HS-27A (cell line): Measurements from ENCODE around the gene TMEM33.
A peak's percentile ranks its signal among the peaks of the same experiment; 100 is the strongest.

Experiments used
- DNase-seq: peaks from one replicate; pipeline ENCODE4 v3.0.0-alpha.2; 2012; ENCODE audit warnings: low read depth, missing footprints

The TMEM33 gene

DNA sequence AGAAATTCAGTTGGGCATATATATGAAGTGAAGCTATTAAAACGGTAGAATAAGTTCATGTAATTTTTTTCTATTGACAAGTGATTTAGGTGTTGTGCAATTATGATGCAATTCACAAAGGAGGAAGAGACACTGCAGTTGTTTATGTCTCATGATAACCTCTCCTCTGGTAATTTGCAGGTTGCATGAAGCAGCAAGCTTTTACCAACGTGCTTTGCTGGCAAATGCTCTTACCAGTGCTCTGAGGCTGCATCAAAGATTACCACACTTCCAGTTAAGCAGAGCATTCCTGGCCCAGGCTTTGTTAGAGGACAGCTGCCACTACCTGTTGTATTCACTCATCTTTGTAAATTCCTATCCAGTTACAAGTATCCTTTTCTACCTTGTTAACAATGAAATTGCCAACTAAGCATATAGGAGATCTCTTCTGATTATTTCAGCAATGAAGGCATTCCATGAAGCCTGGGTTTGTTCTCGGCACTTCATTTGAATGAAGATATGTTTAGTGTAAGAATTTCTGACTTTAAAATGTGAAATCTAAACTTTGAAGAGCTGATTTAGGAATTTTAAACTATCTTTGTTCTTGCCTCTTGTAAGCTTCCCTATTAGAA is 3.9 kb downstream of the TMEM33 start:
- no peak for DNase-seq

DNA sequence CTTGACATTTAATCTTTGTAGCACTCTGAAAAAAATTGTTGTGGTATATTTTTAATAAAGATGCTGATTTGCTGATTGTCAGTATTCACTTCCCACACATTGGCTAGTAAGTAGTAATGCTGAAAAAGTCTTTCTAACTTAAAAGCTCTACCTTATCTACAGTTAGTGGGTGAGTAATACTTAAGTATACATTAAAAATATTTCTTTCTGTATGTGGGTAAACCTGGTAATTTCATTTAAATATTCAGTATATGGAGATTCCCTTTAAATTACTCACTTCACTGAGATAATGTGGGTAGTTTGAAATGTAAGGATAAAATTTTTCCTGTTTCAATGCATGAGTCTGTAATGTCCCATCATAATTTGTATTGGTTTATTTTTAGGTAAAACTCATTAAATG is 5.6 kb downstream of the TMEM33 start:
- no peak for DNase-seq

DNA sequence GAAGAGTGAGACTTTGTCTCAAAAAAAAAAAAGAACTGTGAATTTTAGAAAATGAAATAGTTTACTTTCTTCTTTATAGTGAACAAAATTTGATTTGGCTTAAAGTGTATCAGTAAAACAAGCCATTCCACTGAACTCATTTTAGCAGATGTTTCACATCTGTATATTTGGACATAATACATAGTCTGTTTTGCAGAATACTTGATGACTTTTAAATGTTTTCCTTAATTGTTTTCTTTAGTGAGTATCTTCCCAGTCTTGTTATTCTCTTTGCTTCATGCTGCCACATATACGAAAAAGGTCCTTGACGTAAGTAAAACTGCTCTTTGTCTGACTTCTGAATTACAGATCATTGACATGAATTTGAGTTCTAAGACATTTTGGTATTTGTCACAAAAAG is 8.3 kb downstream of the TMEM33 start:
- no peak for DNase-seq

DNA sequence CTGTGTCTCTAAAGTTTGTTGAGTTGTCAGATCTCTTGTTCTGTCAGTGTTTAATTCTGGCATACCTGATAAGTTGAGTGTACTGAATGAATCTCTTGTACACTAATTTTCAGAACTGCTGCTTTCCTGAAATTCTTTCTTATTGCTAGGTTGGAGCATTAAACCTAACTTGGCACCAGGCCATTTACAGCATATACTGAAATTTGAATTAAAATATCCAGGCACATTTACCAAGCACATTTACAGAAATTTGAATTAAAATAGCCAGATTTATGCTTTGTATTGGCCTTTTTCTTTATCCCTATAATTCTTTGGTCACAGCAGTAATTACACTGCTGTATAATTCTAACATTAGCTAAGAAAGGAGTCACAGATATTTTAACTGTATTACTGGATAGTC is 8.9 kb downstream of the TMEM33 start:
- DNase-seq = no peak

DNA sequence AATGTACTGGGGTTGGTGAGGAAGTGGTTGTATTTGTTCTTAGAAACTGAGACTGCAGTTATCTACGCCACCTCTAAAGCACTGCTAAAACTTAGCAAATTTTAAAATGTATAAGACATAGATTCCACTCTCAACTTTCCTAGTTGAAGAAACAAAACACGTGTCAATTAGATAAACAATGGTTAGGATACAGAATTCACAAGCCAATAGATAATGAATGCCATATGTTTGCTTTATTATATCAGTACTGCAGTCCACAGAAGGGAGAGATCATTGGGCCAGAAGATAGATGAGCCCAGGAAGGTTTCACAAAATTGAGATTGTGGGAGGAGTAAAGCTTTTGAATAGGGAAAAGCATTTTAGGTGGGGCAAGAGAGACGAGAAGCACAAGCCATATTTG is 14.3 kb downstream of the TMEM33 start:
- DNase-seq = no peak

DNA sequence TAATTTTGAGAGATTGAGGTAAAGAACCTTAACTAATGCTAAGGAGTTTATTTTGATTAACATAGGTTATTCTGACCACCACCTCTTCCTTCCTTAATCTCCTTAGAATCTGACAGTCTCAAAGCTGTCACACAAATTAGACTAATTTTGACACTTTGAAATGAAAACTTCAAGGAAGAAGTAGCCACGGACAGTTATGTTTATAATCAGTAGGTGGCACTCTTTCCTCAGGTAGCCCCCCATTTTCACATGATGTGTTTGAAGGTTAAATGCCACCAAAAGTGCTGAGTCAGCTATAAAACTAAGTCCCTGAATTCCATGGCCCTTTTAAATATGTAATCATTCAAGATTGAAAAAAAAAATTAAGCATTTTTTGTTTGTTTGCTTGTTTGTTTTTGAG is 22.4 kb downstream of the TMEM33 start:
- DNase-seq = no peak

DNA sequence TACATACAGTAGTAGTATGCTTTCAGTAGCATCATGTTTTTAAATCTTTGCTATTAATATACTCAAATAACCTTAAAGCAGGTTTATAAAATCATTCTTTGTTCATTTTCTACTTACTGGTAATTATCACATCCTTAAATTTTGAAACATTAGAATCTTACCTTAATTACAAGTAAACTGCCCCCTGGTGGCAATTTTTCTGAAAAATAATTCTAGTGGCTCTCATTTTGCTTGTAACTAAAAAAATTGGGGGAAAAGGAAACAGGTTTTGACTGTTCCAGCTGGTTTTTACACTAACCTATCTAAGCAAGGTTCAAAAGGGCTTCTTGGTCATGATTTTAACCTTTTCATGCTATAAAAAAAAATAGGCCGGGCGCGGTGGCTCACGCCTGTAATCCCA is 27.9 kb downstream of the TMEM33 start:
- no peak for DNase-seq

DNA sequence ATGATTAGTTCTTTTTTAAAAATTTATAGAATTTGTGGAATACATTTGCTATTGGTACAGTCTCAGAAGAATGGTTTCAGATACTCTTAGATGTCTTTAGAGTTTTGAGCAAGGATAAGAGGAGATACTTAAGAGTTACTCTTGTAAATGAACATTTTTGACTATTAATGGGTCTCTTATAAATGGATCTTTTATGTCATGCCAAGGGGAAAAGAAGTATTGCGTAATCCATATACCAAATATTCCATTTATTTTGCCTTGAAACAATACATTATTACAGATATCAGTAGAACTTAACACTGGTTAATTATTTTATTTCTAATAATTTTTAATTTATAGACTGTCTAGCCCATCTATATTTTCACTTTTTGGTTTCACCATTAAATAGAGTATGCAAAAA is 29.2 kb downstream of the TMEM33 start:
- no peak for DNase-seq

DNA sequence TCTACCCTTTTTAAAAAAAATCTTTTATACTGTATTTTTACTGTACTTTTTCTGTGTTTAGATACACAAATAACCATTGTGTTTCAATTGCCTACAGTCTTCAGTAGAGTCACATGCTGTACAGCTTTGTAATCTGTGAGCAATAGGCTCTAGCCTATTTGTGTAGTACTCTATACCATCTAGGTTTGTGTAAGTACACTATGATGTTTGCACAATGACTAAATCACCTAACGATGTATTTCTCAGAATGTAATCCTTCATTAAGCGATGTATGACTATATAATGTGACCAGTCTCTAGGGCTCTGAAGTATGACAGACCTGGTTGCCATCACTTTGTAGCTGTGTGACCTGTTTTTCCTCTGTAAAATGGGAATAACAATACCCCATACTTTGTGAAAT is 32.2 kb downstream of the TMEM33 start:
- DNase-seq = no peak

DNA sequence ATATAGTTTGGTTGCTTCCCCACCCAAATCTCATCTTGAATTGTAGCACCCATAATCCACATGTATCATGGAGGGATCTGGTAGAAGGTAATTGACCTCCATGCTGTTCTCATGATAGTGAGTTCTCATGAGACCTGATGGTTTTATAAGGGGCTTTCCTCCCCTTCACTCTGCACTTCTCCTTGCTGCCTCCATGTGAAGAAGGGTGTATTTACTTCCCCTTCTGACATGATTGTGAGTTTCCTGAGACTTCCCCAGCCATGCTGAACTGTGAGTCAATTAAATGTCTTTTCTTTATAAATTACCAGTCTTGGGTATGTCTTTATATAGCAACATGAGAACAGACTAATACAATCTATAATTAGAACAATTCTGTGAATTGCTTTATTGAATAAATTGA is 34.4 kb downstream of the TMEM33 start:
- DNase-seq = no peak

DNA sequence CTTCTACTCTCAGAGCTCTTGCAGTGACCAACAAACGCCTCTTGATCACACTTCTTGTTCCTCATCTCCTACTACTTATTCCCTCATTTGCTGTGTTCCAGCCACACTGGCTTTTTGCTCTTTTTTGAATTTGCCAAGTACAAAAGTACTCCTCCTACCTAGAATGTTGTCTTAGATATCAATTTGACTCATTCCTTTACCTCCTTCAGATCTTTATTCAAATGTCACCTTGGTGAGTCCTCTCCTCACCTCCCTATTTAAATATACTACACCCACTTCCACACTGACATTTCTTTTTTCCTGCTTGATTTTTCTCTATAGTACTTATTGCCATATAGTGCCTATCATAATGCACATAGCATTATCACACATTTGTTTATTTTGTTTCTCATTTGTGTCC is 40.1 kb downstream of the TMEM33 start:
- no peak for DNase-seq

DNA sequence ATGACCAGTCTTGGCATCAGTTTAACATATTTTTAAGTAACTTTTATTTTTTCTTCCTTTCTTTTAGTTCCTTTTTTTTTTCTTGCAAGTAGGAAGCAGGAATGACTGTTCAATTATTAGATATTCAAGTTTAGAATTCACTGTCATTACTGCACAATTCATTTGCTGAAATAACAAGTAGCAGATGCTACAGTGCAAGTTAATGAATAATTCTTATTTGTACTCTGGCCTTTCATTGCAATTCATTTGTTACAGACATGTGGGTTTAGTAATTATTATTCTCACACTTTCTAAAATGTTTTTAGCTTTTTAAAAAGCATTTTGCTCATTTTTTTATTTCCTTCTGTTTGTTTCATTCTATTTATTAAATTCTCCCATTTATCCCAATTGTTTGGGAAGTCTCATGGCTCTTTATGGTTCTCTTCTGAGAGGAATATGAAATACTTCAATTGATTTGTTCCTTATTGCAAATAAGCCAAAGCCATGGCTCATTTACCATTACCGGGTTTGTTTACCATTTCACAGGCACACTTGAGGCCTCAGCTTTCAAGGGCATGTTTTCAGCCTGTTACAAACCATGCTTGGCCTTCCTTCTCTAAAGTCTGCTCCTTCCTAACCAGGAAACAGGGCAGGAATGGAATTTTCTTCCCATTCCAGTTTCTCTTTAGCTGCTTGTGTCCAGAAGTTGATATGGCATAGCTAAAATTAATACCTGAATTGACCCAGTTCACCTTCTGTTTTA is 41.7 kb downstream of the TMEM33 start:
- DNase-seq = no peak

DNA sequence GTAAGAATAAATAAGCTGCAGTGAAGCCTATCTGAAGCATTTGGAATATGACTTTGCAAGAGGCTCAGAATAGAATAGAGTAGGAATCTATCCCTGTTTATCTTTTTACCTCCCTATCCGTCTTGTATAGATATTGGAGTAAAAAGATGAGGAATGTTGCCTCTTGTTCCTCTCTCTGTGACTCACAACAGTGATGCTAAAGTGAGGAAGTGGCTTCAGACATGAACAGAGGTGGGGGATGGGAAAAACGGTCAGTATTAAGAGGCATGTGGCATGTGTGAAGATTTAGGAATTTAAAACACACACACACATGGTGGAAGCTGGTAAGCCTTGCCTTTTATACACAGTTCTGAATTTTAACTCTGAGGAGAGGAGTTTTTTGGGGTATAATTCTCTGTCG is 42.5 kb downstream of the TMEM33 start:
- no peak for DNase-seq

DNA sequence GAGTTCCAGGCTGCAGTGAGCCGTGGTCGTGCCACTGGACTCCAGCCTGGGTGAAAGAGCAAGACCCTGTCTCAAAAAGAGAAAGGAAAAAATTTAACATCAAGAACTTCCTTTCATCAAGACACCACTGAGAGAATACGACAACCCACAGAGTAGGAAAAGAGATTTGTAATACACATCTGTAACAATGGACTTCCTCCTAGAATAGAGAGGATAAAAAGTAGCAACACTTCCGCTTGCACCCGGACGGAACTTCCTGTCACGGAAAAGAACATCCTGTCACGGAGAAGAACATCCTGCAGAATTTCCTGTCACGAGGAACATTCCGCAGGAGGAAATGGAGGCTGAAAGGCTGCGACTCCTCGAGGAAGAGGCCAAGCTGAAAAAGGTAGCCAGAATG is 46.2 kb downstream of the TMEM33 start, which contains the start of gene DCAF4L1:
DCAF4L1 (plus strand) TSS at position 301 of the 400 bp plus-strand sequence; CDS start at position 338, 37 bp downstream.
- no peak for DNase-seq

DNA sequence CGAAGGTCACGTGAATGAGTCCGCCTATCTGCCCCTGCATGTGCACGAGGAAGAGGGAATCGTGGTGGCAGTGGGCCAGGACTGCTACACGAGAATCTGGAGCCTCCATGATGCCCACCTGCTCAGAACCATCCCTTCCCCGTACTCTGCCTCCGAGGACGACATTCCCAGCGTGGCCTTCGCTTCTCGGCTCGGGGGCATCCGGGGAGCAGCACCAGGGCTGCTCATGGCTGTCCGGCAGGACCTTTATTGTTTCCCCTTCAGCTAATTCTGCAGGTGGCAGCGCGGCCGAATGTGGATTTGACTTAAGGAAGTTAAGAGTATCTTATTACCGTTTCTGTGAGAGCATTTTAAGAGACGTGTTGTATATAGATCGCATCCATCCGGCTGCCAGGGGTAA is 47.5 kb downstream of the TMEM33 start:
- DNase-seq = no peak

DNA sequence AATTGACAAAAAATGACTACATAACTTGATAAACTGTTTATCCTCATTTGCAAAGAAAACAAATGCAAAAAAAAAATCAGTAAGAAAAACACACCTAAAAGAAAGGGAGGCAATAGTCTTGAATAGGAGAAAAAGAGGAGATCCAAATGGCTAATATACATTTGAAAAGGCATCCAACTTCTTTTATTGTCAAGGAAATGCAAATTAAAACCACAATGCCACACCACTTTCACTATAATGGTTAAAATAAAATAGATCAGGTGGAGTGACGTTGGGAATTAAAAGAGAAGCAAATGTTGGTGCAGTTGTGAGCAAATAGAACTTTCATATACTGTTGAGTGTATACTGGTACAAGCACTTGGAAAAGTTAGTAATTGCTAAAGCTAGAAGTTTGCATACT is 49.9 kb downstream of the TMEM33 start:
- no peak for DNase-seq

DNA sequence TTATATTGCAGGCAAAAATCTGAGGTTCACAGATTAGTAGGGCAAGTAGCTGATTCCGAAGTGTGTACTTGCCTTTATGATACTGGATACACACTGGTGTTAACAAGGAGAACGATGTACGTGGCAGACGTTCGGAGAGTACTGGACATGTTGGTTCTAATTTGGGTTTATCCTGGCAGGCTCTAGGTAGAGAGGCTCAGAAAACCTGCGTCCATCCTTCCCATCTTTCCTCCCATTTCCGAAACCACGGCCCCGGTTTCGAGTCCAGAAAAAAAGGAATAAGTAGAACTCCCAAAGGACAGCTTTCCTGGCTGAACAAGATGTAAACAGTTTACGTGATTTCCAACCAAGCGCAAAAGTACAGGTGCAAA is 54.8 kb downstream of the TMEM33 start:
- no peak for DNase-seq

DNA sequence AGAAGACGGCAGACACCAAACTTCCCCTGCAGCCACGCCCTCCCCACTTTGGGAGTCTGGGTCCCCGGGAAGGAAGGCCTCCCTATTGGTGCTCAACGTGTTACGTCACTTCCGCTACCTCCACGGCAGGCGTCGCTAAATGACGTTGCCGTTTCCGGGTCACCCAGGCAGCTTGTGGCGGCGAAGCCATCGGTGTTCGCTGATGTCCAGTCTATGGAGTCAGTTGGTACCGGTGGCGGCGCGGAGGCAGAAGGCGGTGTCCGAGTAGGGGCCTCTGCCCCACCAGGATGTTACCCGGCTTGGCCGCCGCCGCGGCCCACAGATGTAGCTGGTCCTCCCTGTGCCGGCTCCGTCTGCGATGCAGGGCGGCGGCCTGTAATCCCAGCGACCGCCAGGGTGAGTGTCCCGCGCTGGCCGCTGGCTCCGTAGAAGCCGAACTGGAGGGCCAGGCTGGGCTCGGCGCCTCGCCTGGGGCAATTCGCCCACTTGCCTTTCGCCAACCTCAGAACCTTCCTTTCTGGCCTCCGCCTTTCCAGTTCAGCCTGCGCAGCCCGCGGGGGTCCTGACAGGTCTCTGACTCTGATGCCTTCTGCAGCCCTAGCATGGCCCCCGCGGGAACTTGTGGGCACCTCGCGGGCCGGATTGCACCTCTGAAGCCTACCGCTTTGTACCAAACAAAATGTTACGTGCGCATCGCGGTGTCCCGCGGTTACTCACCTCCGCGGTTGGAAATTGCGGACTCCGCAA is 55.3 kb downstream of the TMEM33 start, which contains the start of gene SLC30A9:
SLC30A9 (plus strand) TSS at position 166 of the 747 bp plus-strand sequence; CDS start at position 288, 122 bp downstream.
- DNase-seq = peak; percentile 80

DNA sequence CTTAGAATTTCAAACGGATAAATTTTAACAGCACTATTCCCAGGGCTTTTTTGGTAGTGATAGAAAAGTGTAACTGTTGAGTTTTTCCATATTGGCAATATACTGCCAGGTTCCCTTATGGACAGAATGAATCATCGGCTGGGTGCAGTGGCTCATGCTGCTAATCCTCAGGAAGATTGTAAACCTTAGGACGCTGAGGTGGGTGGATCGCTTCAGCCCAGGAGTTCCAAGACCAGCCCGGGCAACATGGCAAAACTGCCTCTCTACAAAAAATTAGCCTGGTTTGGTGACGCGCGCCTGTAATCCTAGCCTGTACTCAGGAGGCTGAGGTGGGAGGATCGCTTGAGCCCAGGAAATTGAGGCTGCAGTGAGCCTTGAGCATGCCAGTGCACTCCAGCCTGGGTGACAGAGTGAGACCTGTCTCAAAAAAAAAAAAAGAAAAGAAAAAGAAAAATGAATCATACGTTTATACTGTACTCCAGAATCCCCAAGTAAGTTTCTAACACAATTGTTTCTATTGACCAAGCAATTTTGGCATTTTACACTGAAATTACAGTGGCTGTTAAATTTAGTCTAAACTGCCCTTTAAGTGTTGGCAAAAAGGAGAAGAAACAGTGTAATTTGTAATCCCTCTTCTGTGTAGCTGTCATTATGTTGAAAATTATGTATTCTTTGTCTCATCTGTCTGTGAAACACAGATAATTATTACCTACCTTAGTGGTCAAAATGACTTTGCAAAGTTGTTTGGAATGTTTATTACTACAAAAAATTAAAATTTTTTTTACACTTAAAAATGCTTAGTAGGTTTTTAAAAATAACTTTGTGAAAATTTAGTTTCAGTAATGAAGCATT is 56.9 kb downstream of the TMEM33 start:
- DNase-seq = no peak

DNA sequence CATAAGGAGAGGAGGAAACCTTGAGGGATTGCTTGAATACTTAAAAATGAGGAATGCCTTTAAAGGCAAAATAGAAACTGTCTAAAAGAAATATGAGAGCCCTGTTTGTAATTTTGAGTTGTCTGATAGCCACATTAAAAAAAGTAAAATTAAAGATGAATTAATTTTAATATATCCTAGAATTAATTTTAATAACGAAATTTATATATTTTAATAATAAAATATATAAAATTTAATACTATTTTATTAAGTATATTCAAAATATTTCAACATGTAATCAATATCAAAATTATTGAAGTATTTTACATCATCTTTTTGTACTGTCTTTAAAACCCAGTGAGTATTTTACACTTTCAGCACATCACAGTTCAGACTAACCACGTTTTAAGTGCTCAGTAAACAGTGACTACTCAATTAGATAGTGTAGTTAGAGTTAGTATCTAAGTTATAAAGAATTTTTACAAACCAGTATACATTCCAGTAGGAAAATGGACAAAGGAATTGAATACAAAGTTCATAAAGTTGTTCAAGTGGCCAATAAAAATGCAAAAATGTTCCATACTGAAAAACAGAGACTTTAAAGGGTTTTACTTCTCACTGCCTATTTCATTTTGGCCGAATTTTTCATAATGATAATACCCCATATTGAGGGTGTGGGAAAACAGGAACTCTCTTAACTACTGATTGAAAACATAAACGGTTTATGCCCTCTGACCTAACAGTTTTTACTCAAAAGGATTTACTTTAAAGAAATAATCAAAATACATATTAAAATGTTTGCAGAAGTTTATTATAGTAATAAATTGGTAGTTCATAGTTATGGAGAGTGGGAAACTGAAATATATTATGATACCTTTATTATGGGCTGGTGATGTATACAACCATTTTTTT is 58.0 kb downstream of the TMEM33 start:
- DNase-seq = no peak

DNA sequence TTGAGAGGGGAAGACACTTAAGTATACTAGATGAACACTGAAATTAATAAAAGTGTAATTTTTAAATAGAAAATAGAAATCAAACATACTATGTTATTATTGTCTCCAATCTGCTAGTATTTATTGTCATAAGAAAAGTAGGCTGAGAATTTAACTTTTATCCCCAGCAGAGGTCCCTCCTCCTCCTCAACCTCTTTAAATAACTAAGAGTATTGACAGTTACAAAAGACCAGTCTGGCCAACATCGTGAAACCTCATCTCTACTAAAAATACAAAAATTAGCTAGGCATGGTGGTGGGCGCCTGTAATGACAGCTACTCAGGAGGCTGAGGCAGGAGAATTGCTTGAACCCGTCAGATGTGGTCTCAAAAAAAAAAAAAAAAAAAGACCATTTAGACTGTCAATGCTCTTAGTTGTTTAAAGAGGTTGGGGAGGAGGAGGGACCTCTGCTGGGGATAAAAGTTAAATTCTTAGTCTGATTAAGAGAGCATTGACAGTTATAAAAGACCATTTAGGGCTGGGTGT is 59.3 kb downstream of the TMEM33 start:
- DNase-seq = no peak
